Heart left ventricle (tissue), 13 donors: ENCODE measurements around the gene FBXW2.

Experiments used
- POLR2A ChIP-seq, 2 donors: fragments of 450-650 bp; IDR thresholded peaks; one replicate each; pipeline ENCODE4 v1.6.1; 2017; ENCODE audit warnings: antibody characterized with exemption in 2 of 2, mild to moderate bottlenecking in 2 of 2, moderate library complexity in 2 of 2
- TF ChIP-seq, protein P1 (sequence below), 12 donors: fragments of 200-600 bp; sonication (generic) in 4 of 12; IDR thresholded peaks; one replicate each; pipeline versions ENCODE4 v1.5.0 to v1.8.0; 2018 to 2022; ENCODE audit warnings: antibody characterized with exemption in 12 of 12, mild to moderate bottlenecking in 5 of 12
- donor health status: ischemic (EF 13 %, LVEDD 7.1; RV severe dilation, severe dysfunction).
- donor health status: DM: no; HTN: yes; CAD: no.
- donor health status: DM: no; HTN: no; CAD: no.
- donor health status: ischemic (EF 25% LVEDD 6.9; RV normal size, moderate dysfunction).
- donor health status: ischemic (EF 25% LVEDD 5.7; RV mildly dilated, moderate dysfunction).
- donor health status: ischemic (EF 35%, LVEDD 5.7; RV mildly dilated, moderate dysfunction).
- donor health status: nonischemic (EF 11% LVEDD 7.7; RV severe dilation, severe dysfunction).
- donor health status: DM: yes; HTN: yes; CAD: no.
- donor health status: PGD.
- donor health status: ischemic (EF 29% LVEDD 5.4; RV normal size, mild dysfunction).
- donor health status: nonischemic (EF 23%, LVEDD 6.1; RV moderate dilation, normal function).

GRCh38 chr9:120717176-120717575, 76.0 kb downstream of the FBXW2 start:
- TF ChIP-seq, protein P1, sequence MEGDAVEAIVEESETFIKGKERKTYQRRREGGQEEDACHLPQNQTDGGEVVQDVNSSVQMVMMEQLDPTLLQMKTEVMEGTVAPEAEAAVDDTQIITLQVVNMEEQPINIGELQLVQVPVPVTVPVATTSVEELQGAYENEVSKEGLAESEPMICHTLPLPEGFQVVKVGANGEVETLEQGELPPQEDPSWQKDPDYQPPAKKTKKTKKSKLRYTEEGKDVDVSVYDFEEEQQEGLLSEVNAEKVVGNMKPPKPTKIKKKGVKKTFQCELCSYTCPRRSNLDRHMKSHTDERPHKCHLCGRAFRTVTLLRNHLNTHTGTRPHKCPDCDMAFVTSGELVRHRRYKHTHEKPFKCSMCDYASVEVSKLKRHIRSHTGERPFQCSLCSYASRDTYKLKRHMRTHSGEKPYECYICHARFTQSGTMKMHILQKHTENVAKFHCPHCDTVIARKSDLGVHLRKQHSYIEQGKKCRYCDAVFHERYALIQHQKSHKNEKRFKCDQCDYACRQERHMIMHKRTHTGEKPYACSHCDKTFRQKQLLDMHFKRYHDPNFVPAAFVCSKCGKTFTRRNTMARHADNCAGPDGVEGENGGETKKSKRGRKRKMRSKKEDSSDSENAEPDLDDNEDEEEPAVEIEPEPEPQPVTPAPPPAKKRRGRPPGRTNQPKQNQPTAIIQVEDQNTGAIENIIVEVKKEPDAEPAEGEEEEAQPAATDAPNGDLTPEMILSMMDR (IDR thresholded peaks at IDR 0.05) = no peak
- TF ChIP-seq POLR2A (IDR thresholded peaks at IDR 0.05) = no peak
